ENCODE measurements around the gene FNIP2. TPM values are rescaled to one million over a fixed set of nuclear protein-coding genes. Genes with fewer than 3 reads are reported as not detected.
"Not testable (repeated sequence)": the region's sequence is repeated elsewhere in the genome, so short reads cannot be mapped to it uniquely, and the experiment has no call there.

Gene FNIP2
- total RNA-seq, 8 experiments from 2014 or later: 16.2 to 47.4 (median 27.3) TPM

GRCh38 chr4:158825433-158826036 is 56.7 kb downstream of the FNIP2 start:
- no peak overlapping the region for H3K4me3 ChIP-seq
- no peak for ATAC-seq (replicated peaks in 6 of 8)
- peaks cover 0 to 9% of the 10 kb centered on the region in 2 donors for H3K4me1 ChIP-seq (replicated peaks in 1 of 2)
- WGBS, 10 experiments: 64 to 100% (median 96%) methylated on average over 1 to 4 of the region's 4 CpGs; no CpG with 5 or more reads in 1 of the 10 experiments
- H3K27ac ChIP-seq: peak overlapping the region in 1 of 2 donors; percentile 10
- in situ Hi-C loops (cut with MboI; ENCODE audit: low pct_unique_long_range_greater_than_20kb in 2 of 9, low sequenced_read_pairs in 9 of 9, unreplicated experiment in 9 of 9): loop anchor here in 1 of 9 experiments (25.0 kb wide), 1 partner anchor 88 kb away; no protein-coding TSS in a partner anchor

GRCh38 chr4:158826057-158826456 is 57.2 kb downstream of the FNIP2 start:
- in situ Hi-C loops (cut with MboI; ENCODE audit: low pct_unique_long_range_greater_than_20kb in 2 of 9, low sequenced_read_pairs in 9 of 9, unreplicated experiment in 9 of 9): loop anchor here in 1 of 9 experiments (25.0 kb wide), 1 partner anchor 89 kb away; no protein-coding TSS in a partner anchor
- no peak overlapping the region for H3K27ac ChIP-seq
- ATAC-seq (replicated peaks in 6 of 8): no peak
- H3K4me3 ChIP-seq: no peak overlapping the region
- H3K4me1 ChIP-seq (replicated peaks in 1 of 2): peaks cover 0 to 9% of the 10 kb centered on the region in 2 donors

- Histone ChIP-seq H3K4me3 (no peak overlapping the region), H3K27ac (no peak overlapping the region), H3K4me1 (replicated peaks in 1 of 2) (peaks cover 0 to 9% of the 10 kb centered on the region in 2 donors)
- no peak for ATAC-seq (replicated peaks in 6 of 8)
- in situ Hi-C loops (cut with MboI; ENCODE audit: low pct_unique_long_range_greater_than_20kb in 2 of 9, low sequenced_read_pairs in 9 of 9, unreplicated experiment in 9 of 9): loop anchor here in 1 of 9 experiments (25.0 kb wide), 1 partner anchor 90 kb away; no protein-coding TSS in a partner anchor
- 89 to 100% (median 100%) methylated on average over 1 of the region's 1 CpG; no CpG with 5 or more reads in 6 of the 10 experiments for WGBS, 10 experiments
Measured at GRCh38 chr4:158826882-158827281, 58.1 kb downstream of the FNIP2 start.

- H3K4me1 ChIP-seq (replicated peaks in 1 of 2): peaks cover 0 to 9% of the 10 kb centered on the region in 2 donors
- no peak overlapping the region for H3K4me3 ChIP-seq
- WGBS, 10 experiments: 65 to 96% (median 84%) methylated on average over 3 to 5 of the region's 5 CpGs; no CpG with 5 or more reads in 3 of the 10 experiments
- in situ Hi-C loops (cut with MboI; ENCODE audit: low pct_unique_long_range_greater_than_20kb in 2 of 9, low sequenced_read_pairs in 9 of 9, unreplicated experiment in 9 of 9): loop anchor here in 1 of 9 experiments (25.0 kb wide), 1 partner anchor 90 kb away; no protein-coding TSS in a partner anchor
- no peak overlapping the region for H3K27ac ChIP-seq
- peak in 1 of 8 experiments; percentile 38 for ATAC-seq (replicated peaks in 6 of 8)
Measured at GRCh38 chr4:158827543-158827981, 58.7 kb downstream of the FNIP2 start.

- in situ Hi-C loops (cut with MboI; ENCODE audit: low pct_unique_long_range_greater_than_20kb in 2 of 9, low sequenced_read_pairs in 9 of 9, unreplicated experiment in 9 of 9): loop anchor here in 1 of 9 experiments (25.0 kb wide), 1 partner anchor 91 kb away; no protein-coding TSS in a partner anchor
- ATAC-seq (replicated peaks in 6 of 8); H3K4me3 ChIP-seq; H3K27ac ChIP-seq; H3K4me1 ChIP-seq (replicated peaks in 1 of 2): not testable (repeated sequence)
- WGBS, 10 experiments: 86 to 100% (median 98%) methylated on average over 1 to 8 of the region's 8 CpGs
Measured at GRCh38 chr4:158828151-158828550, 59.3 kb downstream of the FNIP2 start.

- in situ Hi-C loops (cut with MboI; ENCODE audit: low pct_unique_long_range_greater_than_20kb in 2 of 9, low sequenced_read_pairs in 9 of 9, unreplicated experiment in 9 of 9): loop anchor here in 1 of 9 experiments (25.0 kb wide), 1 partner anchor 92 kb away; no protein-coding TSS in a partner anchor
- Histone ChIP-seq H3K27ac (no peak overlapping the region), H3K4me3 (no peak overlapping the region), H3K4me1 (replicated peaks in 1 of 2) (peaks cover 0 to 7% of the 10 kb centered on the region in 2 donors)
- WGBS, 10 experiments: 76 to 100% (median 90%) methylated on average over 1 to 2 of the region's 2 CpGs; no CpG with 5 or more reads in 3 of the 10 experiments
- no peak for ATAC-seq (replicated peaks in 6 of 8)
Measured at GRCh38 chr4:158829254-158829653, 60.4 kb downstream of the FNIP2 start.

- H3K4me1 ChIP-seq (replicated peaks in 1 of 2): no peaks in the 10 kb centered on the region
- 79 to 100% (median 92%) methylated on average over 3 to 5 of the region's 5 CpGs for WGBS, 10 experiments
- in situ Hi-C loops (cut with MboI; ENCODE audit: low pct_unique_long_range_greater_than_20kb in 2 of 9, low sequenced_read_pairs in 9 of 9, unreplicated experiment in 9 of 9): loop anchor here in 1 of 9 experiments (25.0 kb wide), 1 partner anchor 96 kb away; no protein-coding TSS in a partner anchor
- no peak overlapping the region for H3K4me3 ChIP-seq
- H3K27ac ChIP-seq: no peak overlapping the region
- ATAC-seq (replicated peaks in 6 of 8): no peak
Measured at GRCh38 chr4:158833602-158834001, 64.8 kb downstream of the FNIP2 start.

GRCh38 chr4:158835226-158836001 is 66.6 kb downstream of the FNIP2 start:
- in situ Hi-C loops (cut with MboI; ENCODE audit: low pct_unique_long_range_greater_than_20kb in 2 of 9, low sequenced_read_pairs in 9 of 9, unreplicated experiment in 9 of 9): loop anchor here in 1 of 9 experiments (25.0 kb wide), 1 partner anchor 98 kb away; no protein-coding TSS in a partner anchor
- no peak for ATAC-seq (replicated peaks in 6 of 8)

GRCh38 chr4:158836002-158836369 is 67.2 kb downstream of the FNIP2 start:
- no peak for ATAC-seq (replicated peaks in 6 of 8)
- in situ Hi-C loops (cut with MboI; ENCODE audit: low pct_unique_long_range_greater_than_20kb in 2 of 9, low sequenced_read_pairs in 9 of 9, unreplicated experiment in 9 of 9): loop anchor here in 1 of 9 experiments (25.0 kb wide), 1 partner anchor 99 kb away; no protein-coding TSS in a partner anchor
- Histone ChIP-seq H3K27ac (no peak overlapping the region), H3K4me1 (replicated peaks in 1 of 2) (no peaks in the 10 kb centered on the region), H3K4me3 (no peak overlapping the region)
- 67 to 100% (median 100%) methylated on average over 1 of the region's 1 CpG; no CpG with 5 or more reads in 5 of the 10 experiments for WGBS, 10 experiments

More at GRCh38 chr4:158835226-158836001, 66.6 kb downstream of the FNIP2 start:
- H3K4me1 ChIP-seq (replicated peaks in 1 of 2): no peaks in the 10 kb centered on the region
- H3K27ac ChIP-seq: no peak overlapping the region
- 80 to 100% (median 100%) methylated on average over 1 to 2 of the region's 2 CpGs; no CpG with 5 or more reads in 2 of the 10 experiments for WGBS, 10 experiments
- H3K4me3 ChIP-seq: no peak overlapping the region

- H3K4me3 ChIP-seq: no peak overlapping the region
- in situ Hi-C loops (cut with MboI; ENCODE audit: low pct_unique_long_range_greater_than_20kb in 2 of 9, low sequenced_read_pairs in 9 of 9, unreplicated experiment in 9 of 9): loop anchor here in 1 of 9 experiments (25.0 kb wide), 1 partner anchor 100 kb away; no protein-coding TSS in a partner anchor
- peaks cover 0 to 7% of the 10 kb centered on the region in 2 donors for H3K4me1 ChIP-seq (replicated peaks in 1 of 2)
- ATAC-seq (replicated peaks in 6 of 8): peak in 5 of 8 experiments; percentile 8 to 31 (median 18)
- no peak overlapping the region for H3K27ac ChIP-seq
- 21 to 90% (median 46%) methylated on average over 1 to 4 of the region's 4 CpGs; no CpG with 5 or more reads in 2 of the 10 experiments for WGBS, 10 experiments
Measured at GRCh38 chr4:158836828-158837449, 68.1 kb downstream of the FNIP2 start.

- 80 to 100% (median 90%) methylated on average over 1 to 2 of the region's 2 CpGs; no CpG with 5 or more reads in 1 of the 10 experiments for WGBS, 10 experiments
- ATAC-seq (replicated peaks in 6 of 8): no peak
- H3K4me1 ChIP-seq (replicated peaks in 1 of 2): peaks cover 0 to 7% of the 10 kb centered on the region in 2 donors
- H3K27ac ChIP-seq: no peak overlapping the region
- in situ Hi-C loops (cut with MboI; ENCODE audit: low pct_unique_long_range_greater_than_20kb in 2 of 9, low sequenced_read_pairs in 9 of 9, unreplicated experiment in 9 of 9): loop anchor here in 1 of 9 experiments (25.0 kb wide), 1 partner anchor 100 kb away; no protein-coding TSS in a partner anchor
- no peak overlapping the region for H3K4me3 ChIP-seq
Measured at GRCh38 chr4:158837527-158838141, 68.8 kb downstream of the FNIP2 start.

- H3K27ac ChIP-seq: no peak overlapping the region
- H3K4me1 ChIP-seq (replicated peaks in 1 of 2): peaks cover 6 to 9% of the 10 kb centered on the region in 2 donors
- 91 to 100% (median 100%) methylated on average over 2 to 4 of the region's 4 CpGs; no CpG with 5 or more reads in 5 of the 10 experiments for WGBS, 10 experiments
- H3K4me3 ChIP-seq: no peak overlapping the region
- no peak for ATAC-seq (replicated peaks in 6 of 8)
- in situ Hi-C loops (cut with MboI; ENCODE audit: low pct_unique_long_range_greater_than_20kb in 2 of 9, low sequenced_read_pairs in 9 of 9, unreplicated experiment in 9 of 9): loop anchor here in 1 of 9 experiments (25.0 kb wide), 1 partner anchor 103 kb away; no protein-coding TSS in a partner anchor
Measured at GRCh38 chr4:158840131-158840530, 71.3 kb downstream of the FNIP2 start.
